Upper lobe of left lung (tissue), 6 donors: ENCODE measurements around the gene GLRX5. TPM values are rescaled to one million over a fixed set of nuclear protein-coding genes. Genes with fewer than 3 reads are reported as not detected.

Experiments
- ATAC-seq, 2 donors: fragments of 200-7000 bp; cut with Tn5 transposase; one replicate each; pipeline ENCODE4 v1.9.1; 2022; ENCODE audit warnings: mild to moderate bottlenecking in 2 of 2, moderate library complexity in 2 of 2; ENCODE audit not compliant: low FRiP score in 2 of 2
- DNase-seq, 2 donors: peaks; one replicate each; pipeline ENCODE4 v3.0.0-alpha.2; 2019 to 2020
- H3K27ac ChIP-seq, 4 donors: fragments of 200-600 bp; sonication (generic); one replicate each; pipeline ENCODE4 v1.5.1; 2016 to 2019
- H3K27me3 ChIP-seq, 4 donors: fragments of 200-600 bp; sonication (generic); one replicate each; pipeline ENCODE4 v1.5.1; 2017 to 2019
- H3K36me3 ChIP-seq, 4 donors: fragments of 200-600 bp; sonication (generic); one replicate each; pipeline ENCODE4 v1.5.1; 2016 to 2019
- H3K4me1 ChIP-seq, 4 donors: fragments of 200-600 bp; sonication (generic); one replicate each; pipeline ENCODE4 v1.5.1; 2018 to 2019
- H3K4me3 ChIP-seq, 4 donors: fragments of 200-600 bp; sonication (generic); one replicate each; pipeline ENCODE4 v1.5.1; 2017 to 2019; ENCODE audit warnings: mild to moderate bottlenecking in 2 of 4, moderate library complexity in 1 of 4
- H3K9me3 ChIP-seq, 4 donors: fragments of 200-600 bp; sonication (generic); one replicate each; pipeline ENCODE4 v1.5.1; 2018 to 2019
- CTCF ChIP-seq, 6 experiments: fragments of 450-650 bp in 4 of 6; fragments of 200-600 bp in 2 of 6; sonication (generic) in 2 of 6; IDR thresholded peaks; one replicate each; pipeline ENCODE4 v1.5.1; 2016 to 2019; ENCODE audit warnings: antibody characterized with exemption in 6 of 6
- EP300 ChIP-seq, 4 donors: sonication (generic); formaldehyde crosslinking; IDR thresholded peaks; one replicate each; pipeline ENCODE4 v1.5.1; 2017; ENCODE audit warnings: antibody characterized with exemption in 4 of 4, control low read depth in 2 of 4
- POLR2A ChIP-seq, 4 donors: fragments of 450-650 bp; IDR thresholded peaks; one replicate each; pipeline ENCODE4 v1.5.1; 2016 to 2017; ENCODE audit warnings: antibody characterized with exemption in 4 of 4, mild to moderate bottlenecking in 2 of 4
- POLR2AphosphoS5 ChIP-seq, 2 donors: sonication (generic); formaldehyde crosslinking; IDR thresholded peaks; one replicate each; pipeline ENCODE4 v1.5.1; 2017; ENCODE audit warnings: antibody characterized with exemption in 2 of 2
- WGBS, 2 donors: methylation state at CpG; one replicate each; pipeline ENCODE4 v1.1.5; 2017 to 2018; 5-methylcytosine and 5-hydroxymethylcytosine counted together
- total RNA-seq, 6 donors: library from RNA; depleted of rRNA in 4 of 6; stranded (reverse); fragments of >200 nt in 4 of 6; gene quantifications; one replicate each; pipeline versions ENCODE4 v1.1.0 to v1.2.1, GENCODE V29; 2016 to 2021
- donor health status: DM: no; HTN: no; CAD: no; lungs with moderate emphysema.
- donor health status: DM: no; HTN: yes; CAD: no; lungs with severe emphysema.

GLRX5 gene
- total RNA-seq, 6 donors from 2014 or later: 12.6 to 34.8 (median 25.0) TPM

GRCh38 chr14:95499354-95499750 is 35.5 kb upstream of the GLRX5 start:
- peaks cover 0 to 8% (median 0%) of the 10 kb centered on the region in 4 donors for H3K36me3 ChIP-seq
- ATAC-seq (no peak), DNase-seq (no peak)
- WGBS, 2 donors: 22 to 29% methylated on average over 1 of the region's 1 CpG
- TF ChIP-seq EP300 (IDR thresholded peaks at IDR 0.05) (no peak), POLR2A (IDR thresholded peaks at IDR 0.05) (no peak), POLR2AphosphoS5 (IDR thresholded peaks at IDR 0.05) (no peak), CTCF (IDR thresholded peaks at IDR 0.05) (no peak)
- H3K27me3 ChIP-seq: no peaks in the 10 kb centered on the region
- no peaks in the 10 kb centered on the region for H3K9me3 ChIP-seq
- H3K4me3 ChIP-seq: no peak overlapping the region
- no peak overlapping the region for H3K27ac ChIP-seq
- peaks cover 28 to 47% (median 38%) of the 10 kb centered on the region in 4 donors for H3K4me1 ChIP-seq

GRCh38 chr14:95500201-95500681 is 34.6 kb upstream of the GLRX5 start:
- Histone ChIP-seq H3K9me3 (no peaks in the 10 kb centered on the region), H3K36me3 (peaks cover 0 to 8% (median 0%) of the 10 kb centered on the region in 4 donors), H3K4me1 (peaks cover 24 to 44% (median 37%) of the 10 kb centered on the region in 4 donors), H3K27me3 (no peaks in the 10 kb centered on the region), H3K4me3 (no peak overlapping the region), H3K27ac (no peak overlapping the region)
- ATAC-seq: no peak
- no peak for TF ChIP-seq EP300 (IDR thresholded peaks at IDR 0.05)
- TF ChIP-seq POLR2AphosphoS5 (IDR thresholded peaks at IDR 0.05): no peak
- WGBS, 2 donors: 86 to 87% methylated on average over 6 to 14 of the region's 14 CpGs
- peak in 1 of 2 donors; percentile 66 for DNase-seq

GRCh38 chr14:95500772-95501401 is 34.0 kb upstream of the GLRX5 start:
- TF ChIP-seq EP300 (IDR thresholded peaks at IDR 0.05) (no peak), POLR2AphosphoS5 (IDR thresholded peaks at IDR 0.05) (no peak), POLR2A (IDR thresholded peaks at IDR 0.05) (no peak), CTCF (IDR thresholded peaks at IDR 0.05) (no peak)
- DNase-seq (no peak), ATAC-seq (peak in 1 of 2 donors; percentile 53)
- peaks cover 0 to 8% (median 0%) of the 10 kb centered on the region in 4 donors for H3K36me3 ChIP-seq
- no peak overlapping the region for H3K27ac ChIP-seq
- H3K4me3 ChIP-seq: no peak overlapping the region
- no peaks in the 10 kb centered on the region for H3K27me3 ChIP-seq
- WGBS, 2 donors: 86 to 91% methylated on average over 14 of the region's 14 CpGs
- H3K9me3 ChIP-seq: no peaks in the 10 kb centered on the region
- H3K4me1 ChIP-seq: peaks cover 18 to 38% (median 31%) of the 10 kb centered on the region in 4 donors

- DNase-seq (no peak), ATAC-seq (no peak)
- TF ChIP-seq CTCF (IDR thresholded peaks at IDR 0.05) (no peak), POLR2A (IDR thresholded peaks at IDR 0.05) (no peak), POLR2AphosphoS5 (IDR thresholded peaks at IDR 0.05) (no peak), EP300 (IDR thresholded peaks at IDR 0.05) (no peak)
Observed at GRCh38 chr14:95502381-95502950, 32.4 kb upstream of the GLRX5 start.

GRCh38 chr14:95503365-95504134 is 31.3 kb upstream of the GLRX5 start:
- Histone ChIP-seq H3K27me3 (no peaks in the 10 kb centered on the region), H3K4me3 (no peak overlapping the region), H3K36me3 (peaks cover 0 to 8% (median 0%) of the 10 kb centered on the region in 4 donors), H3K4me1 (peaks cover 16 to 34% (median 31%) of the 10 kb centered on the region in 4 donors), H3K9me3 (no peaks in the 10 kb centered on the region), H3K27ac (no peak overlapping the region)
- DNase-seq (no peak), ATAC-seq (no peak)
- 85 to 86% methylated on average over 8 of the region's 8 CpGs for WGBS, 2 donors
- TF ChIP-seq POLR2AphosphoS5 (IDR thresholded peaks at IDR 0.05) (no peak), POLR2A (IDR thresholded peaks at IDR 0.05) (no peak), EP300 (IDR thresholded peaks at IDR 0.05) (no peak), CTCF (IDR thresholded peaks at IDR 0.05) (no peak)

More at GRCh38 chr14:95502381-95502950, 32.4 kb upstream of the GLRX5 start:
- WGBS, 2 donors: 80 to 92% methylated on average over 11 to 14 of the region's 14 CpGs
- Histone ChIP-seq H3K4me1 (peaks cover 13 to 35% (median 25%) of the 10 kb centered on the region in 4 donors), H3K4me3 (no peak overlapping the region), H3K27me3 (no peaks in the 10 kb centered on the region), H3K9me3 (no peaks in the 10 kb centered on the region), H3K36me3 (peaks cover 0 to 8% (median 0%) of the 10 kb centered on the region in 4 donors), H3K27ac (no peak overlapping the region)
